HG03469 (cell line): ENCODE results near the gene ZBTB22.
"Not testable (repeated sequence)": the region's sequence is repeated elsewhere in the genome, so short reads cannot be mapped to it uniquely, and the experiment has no call there.

ENCODE experiments used
- ATAC-seq: cut with Tn5 transposase; IDR thresholded peaks from one replicate; pipeline ENCODE4 v1.9.1; 2021; ENCODE audit warnings: mild to moderate bottlenecking, moderate library complexity, moderate number of reproducible peaks; ENCODE audit not compliant: unreplicated experiment

Gene ZBTB22, protein sequence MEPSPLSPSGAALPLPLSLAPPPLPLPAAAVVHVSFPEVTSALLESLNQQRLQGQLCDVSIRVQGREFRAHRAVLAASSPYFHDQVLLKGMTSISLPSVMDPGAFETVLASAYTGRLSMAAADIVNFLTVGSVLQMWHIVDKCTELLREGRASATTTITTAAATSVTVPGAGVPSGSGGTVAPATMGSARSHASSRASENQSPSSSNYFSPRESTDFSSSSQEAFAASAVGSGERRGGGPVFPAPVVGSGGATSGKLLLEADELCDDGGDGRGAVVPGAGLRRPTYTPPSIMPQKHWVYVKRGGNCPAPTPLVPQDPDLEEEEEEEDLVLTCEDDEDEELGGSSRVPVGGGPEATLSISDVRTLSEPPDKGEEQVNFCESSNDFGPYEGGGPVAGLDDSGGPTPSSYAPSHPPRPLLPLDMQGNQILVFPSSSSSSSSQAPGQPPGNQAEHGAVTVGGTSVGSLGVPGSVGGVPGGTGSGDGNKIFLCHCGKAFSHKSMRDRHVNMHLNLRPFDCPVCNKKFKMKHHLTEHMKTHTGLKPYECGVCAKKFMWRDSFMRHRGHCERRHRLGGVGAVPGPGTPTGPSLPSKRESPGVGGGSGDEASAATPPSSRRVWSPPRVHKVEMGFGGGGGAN

DNA sequence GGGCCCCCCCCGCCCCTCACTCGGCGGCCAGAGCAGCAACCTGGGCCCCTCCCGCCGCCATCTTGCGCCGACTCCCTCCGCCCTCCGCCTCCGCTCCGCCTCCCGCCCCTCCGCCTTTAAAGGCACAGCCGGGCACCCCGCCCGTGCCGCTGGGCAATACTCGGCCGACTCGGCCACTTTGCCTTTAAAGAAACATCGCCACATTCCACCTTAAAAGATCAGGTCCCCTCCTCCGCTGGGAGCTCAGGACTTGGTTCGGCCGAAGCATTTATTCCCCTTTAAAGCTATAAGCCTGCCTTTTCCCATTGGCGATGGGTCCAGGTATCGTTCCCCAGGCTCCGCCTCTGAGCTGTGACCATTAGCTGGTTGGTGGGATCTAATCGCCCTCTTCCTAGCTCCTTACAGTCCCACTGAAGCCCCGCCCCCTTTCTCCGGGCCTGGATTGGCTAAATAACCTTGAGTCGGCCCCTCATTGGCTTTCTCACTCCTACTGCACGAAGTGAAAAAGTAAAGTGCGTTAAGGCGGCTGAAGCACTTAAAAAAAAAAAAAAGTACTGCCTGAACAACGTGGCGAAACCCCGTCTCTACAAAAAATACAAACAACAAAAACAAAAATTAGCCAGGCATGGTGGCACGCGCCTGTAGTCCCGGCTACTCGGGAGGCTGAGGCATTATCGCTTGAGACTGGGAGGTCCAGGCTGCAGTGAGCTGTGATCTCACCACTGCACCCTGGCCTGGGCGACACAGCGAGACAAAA is at the start of gene ZBTB22:
TSS of gene ZBTB22 (minus strand) at position 76 of the 757 bp plus-strand sequence. CDS start 828 bp downstream, outside the sequence.
- ATAC-seq: peak; percentile 34

DNA sequence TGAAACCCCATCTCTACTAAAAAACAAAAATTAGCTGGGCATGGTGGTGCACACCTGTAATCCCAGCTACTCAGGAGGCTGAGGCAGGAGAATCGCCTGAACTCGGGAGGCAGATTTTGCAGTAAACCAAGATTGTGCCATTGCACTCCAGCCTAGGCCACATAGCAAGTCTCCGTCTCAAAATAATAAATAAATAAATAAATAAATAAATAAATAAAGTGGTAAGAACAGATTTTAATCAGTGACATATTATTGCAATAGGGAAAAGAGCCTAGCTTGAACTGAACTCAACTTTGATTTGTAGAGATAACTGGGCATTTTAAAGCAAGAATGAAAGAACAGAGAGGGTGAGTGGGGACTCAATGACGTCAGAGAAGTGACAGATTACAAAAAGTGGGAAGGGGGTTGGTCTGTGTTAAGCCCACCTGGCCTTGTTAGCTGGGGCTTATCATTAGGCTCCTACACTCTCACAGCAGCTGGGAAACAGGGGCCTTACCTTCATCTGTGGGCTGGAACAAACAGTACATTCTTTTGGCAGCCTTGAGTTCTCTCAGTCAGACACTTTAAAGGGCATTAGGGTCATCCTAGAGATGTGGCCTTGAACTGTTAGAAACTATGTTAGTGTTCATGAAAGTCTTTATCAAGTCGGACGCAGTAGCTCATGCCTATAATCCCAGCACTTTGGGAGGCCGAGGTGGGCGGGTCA is 49.6 kb upstream of the ZBTB22 start:
- ATAC-seq: no peak

DNA sequence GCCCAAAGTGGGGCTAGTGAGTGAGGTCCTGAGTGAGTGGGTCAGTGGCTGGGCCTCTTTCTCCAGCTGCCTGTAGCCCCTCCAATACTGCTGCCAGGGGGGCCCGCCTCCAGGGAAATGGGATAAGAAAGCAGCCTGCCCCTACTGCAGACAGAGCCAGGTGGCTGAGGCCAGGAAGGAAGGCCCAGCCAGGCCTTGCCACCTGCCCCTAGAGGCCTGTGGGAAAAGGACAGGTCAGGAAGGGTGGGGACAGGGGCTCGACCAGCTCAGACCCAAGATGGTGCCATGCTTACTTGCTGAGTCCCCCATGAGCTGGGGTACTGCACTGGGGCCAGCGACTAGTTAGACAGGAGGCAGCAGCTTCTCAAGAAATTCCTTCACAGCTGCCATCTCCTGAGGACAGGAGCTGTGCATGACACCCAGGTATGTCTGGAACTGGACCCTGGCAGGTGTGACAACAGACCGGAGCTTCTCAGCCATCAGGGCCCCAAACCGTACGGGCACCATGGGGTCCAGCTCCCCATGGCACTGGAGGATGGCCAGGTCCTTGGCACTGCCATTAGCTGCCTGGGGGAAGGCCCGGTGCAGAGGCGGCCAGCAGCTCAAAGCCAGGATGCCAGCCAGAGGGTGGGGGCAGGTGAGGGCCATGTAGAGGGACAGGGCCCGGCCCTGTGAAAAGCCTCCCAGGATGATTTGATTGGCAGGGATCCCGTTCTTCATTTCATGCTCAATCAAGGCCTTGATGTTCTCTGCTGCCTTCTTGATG is 47.8 kb upstream of the ZBTB22 start:
- ATAC-seq: not testable (repeated sequence)

DNA sequence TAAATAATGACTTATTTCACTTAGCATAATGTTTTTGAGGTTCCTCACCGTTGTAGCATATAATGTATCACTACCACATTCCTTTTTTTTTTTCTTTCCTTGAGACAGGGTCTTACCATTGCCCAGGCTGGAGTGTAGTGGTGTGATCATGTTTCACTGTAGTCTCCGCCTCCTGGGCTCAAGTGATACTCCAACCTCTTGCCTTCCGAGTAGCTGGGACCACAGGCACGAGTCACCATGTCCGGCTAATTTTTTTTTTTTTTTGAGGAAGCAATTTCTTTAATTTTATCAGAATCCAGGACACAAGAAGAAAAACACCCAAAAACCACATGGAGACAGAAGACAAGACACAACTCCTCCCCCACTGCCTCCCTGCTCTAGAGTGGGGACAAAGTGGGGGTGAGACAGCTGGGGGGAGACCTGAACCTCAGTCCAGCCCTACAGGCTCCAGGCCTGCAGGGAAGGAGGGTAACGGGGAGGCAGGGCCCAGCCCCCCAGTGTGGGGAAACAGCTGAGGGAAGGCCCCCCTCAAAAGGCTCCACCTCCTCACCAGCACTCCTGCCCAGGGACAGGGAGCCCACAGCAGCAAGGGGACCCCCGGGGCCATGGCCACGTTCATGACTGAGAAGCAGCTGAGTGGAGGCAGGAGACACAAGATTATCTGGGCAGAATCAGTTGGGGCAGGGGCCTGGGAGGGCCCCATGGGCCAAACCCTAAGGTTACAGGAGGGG is 47.1 kb upstream of the ZBTB22 start:
- not testable (repeated sequence) for ATAC-seq

DNA sequence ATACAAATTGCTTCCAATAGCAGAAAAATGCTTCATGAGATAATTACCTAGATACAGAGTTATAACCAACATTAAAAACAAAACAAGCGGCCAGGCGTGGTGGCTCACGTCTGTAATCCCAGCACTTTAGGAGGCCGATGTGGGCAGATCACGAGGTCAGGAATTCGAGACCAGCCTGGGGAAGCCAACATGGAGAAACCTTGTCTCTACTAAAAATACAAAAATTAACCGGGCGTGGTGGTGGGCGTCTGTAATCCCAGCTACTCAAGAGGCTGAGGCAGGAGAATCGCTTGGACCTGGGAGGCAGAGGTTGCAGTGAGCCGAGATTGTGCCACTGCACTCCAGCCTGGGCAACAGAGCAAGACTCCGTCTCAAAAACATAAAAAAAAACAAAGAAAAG is 45.9 kb upstream of the ZBTB22 start:
- not testable (repeated sequence) for ATAC-seq

- ATAC-seq: no peak
Measured at GRCh38 chr6:33359331-33359730, 41.8 kb upstream of the ZBTB22 start.

DNA sequence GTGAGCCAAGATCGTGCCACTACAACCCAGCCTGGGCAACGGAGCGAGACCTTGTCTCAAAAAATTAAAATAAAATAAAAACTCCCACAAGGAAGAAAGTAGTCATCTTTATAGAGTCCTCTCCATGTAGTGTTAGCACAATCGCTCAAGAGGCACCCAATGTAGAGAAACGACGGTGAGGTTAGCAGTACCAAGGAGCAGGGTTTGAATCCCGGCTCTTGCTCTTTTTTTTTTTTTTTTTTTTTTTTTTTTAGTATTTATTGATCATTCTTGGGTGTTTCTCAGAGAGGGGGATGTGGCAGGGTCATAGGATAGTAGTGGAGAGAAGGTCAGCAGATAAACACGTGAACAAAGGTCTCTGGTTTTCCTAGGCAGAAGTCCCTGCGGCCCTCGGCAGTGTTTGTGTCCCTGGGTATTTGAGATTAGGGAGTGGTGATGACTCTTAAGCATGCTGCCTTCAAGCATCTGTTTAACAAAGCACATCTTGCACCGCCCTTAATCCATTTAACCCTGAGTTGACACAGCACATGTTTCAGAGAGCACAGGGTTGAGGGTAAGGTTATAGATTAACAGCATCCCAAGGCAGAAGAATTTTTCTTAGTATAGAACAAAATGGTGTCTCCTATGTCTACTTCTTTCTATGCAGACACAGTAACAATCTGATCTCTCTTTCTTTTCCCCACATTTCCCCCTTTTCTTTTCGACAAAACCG is 39.8 kb upstream of the ZBTB22 start:
- not testable (repeated sequence) for ATAC-seq

GRCh38 chr6:33356295-33356694 is 38.8 kb upstream of the ZBTB22 start:
- no peak for ATAC-seq

- ATAC-seq: not testable (repeated sequence)
Measured at GRCh38 chr6:33355860-33356259, 38.3 kb upstream of the ZBTB22 start.

DNA sequence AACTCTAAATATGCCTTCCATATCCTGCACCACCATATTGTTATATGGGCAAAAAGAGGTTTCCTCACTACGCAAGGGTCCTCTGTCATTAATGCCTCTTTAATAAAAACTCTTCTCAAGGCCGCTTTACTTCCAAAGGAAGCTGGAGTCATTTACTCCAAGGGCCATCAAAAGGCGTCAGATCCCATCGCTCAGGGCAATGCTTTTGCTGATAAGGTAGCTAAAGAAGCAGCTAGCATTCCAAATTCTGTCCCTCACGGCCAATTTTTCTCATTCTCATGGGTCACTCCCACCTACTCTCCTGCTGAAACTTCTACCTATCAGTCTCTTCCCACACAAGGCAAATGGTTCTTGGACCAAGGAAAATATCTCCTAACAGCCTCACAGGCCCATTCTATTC is 30.3 kb upstream of the ZBTB22 start:
- no peak for ATAC-seq

DNA sequence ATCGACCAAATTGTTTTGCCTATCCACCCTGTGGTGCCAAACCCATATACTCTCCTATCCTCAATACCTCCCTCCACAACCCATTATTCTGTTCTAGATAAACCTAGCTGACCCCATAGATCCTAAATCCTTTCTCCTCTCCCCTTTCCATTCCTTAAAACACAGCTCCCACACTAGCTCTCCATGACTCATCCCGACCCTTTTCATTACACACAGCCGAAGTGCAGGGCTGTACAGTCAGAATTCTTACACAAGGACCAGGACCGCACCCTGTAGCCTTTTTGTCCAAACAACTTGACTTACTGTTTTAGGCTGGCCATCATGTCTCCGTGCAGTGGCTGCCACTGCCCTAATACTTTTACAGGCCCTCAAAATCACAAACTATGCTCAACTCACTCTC is 29.4 kb upstream of the ZBTB22 start:
- not testable (repeated sequence) for ATAC-seq

DNA sequence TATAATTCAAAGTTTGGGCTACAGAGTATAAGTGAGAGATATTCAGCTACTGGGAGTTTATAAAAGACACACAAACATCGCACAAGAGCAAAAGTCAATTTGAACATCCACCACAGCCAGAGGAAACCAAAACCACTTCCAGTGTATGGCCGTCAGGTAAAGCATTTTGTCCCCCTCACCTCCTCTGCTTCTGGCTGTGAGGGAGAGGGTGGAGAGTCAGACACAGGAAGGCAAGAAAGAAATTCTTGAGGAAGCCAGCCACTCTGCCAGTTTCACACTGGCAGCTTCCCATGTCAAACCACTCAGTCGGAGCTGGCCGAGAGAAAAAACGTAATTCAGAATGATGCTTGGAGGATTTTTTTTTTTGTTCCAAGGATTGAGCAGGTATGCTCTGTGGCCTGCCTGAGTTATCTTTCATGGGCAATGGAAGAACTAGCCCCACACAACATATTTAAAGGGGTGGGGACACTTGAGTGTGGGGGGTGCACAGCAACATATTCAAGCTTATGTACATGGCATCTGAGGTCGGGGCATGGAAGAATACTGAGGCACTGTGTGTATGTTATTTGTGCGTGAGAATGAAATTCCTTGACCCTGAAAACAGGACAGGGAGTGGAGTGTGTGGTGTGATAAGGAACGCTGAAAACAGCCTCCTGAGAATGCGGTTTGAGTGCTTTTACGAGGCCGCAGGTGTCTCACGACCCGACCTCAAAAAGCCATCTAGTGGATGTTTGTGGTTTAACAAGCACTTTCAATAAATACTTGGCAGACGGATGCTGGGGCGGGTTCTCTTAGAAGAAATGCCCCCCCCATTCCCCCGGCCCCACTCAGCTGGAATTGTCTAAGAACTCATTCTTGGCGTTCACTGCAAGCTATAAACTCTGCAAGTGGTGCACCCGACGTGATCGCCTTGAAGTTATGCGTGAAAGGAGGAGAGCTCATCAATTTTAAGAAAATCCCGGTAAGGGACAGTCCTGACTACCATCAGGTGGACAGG is 27.5 kb upstream of the ZBTB22 start:
- no peak for ATAC-seq

DNA sequence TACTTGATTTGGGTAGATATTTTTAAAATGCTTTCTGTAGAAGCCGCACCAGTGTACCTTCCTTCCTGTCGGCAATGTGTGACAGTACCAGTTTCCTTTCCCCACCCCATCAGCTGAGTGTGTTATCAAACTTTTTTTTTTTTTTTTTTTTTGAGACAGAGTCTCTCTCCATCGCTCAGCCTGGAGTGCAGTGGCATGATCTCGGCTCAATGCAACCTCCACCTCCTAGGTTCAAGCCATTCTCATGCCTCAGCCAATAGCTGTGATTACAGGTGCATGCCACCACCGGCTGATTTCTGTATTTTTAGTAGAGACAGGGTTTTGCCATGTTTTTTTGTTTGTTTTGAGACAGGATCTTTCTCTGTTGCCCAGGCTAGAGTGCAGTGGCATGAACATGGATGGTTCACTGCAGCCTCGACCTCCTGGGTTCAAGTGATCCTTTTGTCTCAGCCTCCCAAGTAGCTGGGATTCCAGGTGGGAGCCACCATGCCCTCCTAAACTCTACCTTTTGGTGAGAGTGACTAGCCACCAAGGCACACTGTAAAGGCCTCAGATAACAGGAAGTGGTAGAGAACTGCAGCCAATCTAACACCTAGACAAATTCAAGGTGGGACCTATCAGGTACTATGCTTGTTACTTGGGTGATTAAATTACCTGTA is 26.5 kb upstream of the ZBTB22 start:
- no peak for ATAC-seq

DNA sequence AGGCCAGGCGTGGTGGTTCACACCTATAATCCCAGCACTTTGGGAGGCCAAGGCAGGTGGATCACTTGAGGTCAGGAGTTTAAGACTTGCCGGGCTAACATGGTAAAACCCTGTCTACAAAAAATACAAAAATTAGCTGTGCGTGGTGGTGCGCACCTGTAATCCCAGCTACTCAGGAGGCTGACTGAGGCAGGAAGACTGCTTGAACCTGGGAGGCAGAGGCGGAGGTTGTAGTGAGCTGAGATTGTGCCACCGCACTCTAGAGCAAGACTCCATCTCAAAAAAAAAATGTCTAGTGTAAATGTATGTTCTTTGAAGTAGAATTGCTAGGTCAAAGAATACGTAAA is 26.0 kb upstream of the ZBTB22 start:
- ATAC-seq: not testable (repeated sequence)

GRCh38 chr6:33339193-33339592 is 21.6 kb upstream of the ZBTB22 start:
- ATAC-seq: no peak

DNA sequence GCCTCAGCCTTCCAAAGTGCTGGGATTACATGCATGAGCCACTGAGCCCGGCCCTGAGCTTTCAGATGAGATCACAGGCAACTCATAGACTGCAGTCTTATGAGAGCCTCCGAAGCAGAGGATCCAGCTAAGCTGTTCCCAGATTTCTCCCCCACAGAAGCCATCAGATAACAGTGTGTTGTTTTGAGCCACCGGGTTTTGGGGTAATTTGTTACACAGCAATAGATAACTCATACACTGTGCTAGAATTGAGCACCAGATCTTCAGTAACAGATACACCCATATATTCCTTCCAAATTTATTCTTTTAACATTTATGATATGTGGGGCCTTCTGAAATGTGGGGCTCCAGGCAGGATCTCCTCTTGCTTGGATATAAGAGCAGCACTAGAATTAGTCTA is 19.0 kb upstream of the ZBTB22 start:
- ATAC-seq: no peak

DNA sequence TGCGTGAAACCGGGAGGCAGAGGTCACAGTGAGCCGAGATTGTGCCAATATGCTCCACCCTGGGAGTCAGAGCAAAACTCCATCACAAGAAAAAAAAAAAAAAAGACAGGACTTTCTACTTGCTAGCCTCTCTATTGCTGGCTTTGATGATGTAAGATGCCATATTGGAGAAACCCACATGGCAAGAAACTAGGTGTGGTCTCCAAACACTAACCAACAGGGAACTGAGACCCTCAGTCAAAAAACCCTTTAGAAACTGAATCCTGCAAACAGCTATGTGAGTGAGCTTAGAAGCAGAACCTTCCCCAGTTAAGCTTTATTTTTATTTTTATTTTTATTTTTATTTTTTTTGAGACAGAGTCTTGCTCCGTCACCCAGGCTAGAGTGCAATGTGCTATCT is 18.4 kb upstream of the ZBTB22 start:
- no peak for ATAC-seq
